ENCODE data around the gene FH.

The FH gene

GRCh38 chr1:241519308-241520079, at the start of gene FH:
FH (minus strand) TSS chr1:241519755; CDS start chr1:241519722, 33 bp downstream.
- DNase-seq: peak; percentile 100

- DNase-seq: no peak
Measured at GRCh38 chr1:241560849-241561187, 41.3 kb upstream of the FH start.

- no peak for DNase-seq
Measured at GRCh38 chr1:241560146-241560848, 40.7 kb upstream of the FH start.

GRCh38 chr1:241557551-241558193, 38.1 kb upstream of the FH start:
- no peak for DNase-seq

GRCh38 chr1:241557031-241557430, 37.5 kb upstream of the FH start:
- DNase-seq: no peak

- no peak for DNase-seq
Measured at GRCh38 chr1:241555526-241555925, 36.0 kb upstream of the FH start.

GRCh38 chr1:241553886-241554592, 34.5 kb upstream of the FH start:
- no peak for DNase-seq

GRCh38 chr1:241551759-241552638, 32.4 kb upstream of the FH start:
- no peak for DNase-seq

- no peak for DNase-seq
Measured at GRCh38 chr1:241550318-241550717, 30.8 kb upstream of the FH start.

- DNase-seq: no peak
Measured at GRCh38 chr1:241548008-241548407, 28.5 kb upstream of the FH start.

- no peak for DNase-seq
Measured at GRCh38 chr1:241542199-241542907, 22.8 kb upstream of the FH start.

- DNase-seq: no peak
Measured at GRCh38 chr1:241536969-241537368, 17.4 kb upstream of the FH start.

GRCh38 chr1:241536304-241536703, 16.7 kb upstream of the FH start:
- no peak for DNase-seq

GRCh38 chr1:241533326-241534115, 14.0 kb upstream of the FH start:
- DNase-seq: no peak

GRCh38 chr1:241532864-241533263, 13.3 kb upstream of the FH start:
- no peak for DNase-seq

GRCh38 chr1:241532162-241532531, 12.6 kb upstream of the FH start, which contains the start of gene KMO:
KMO (plus strand) TSS chr1:241532378; CDS start chr1:241532445, 67 bp downstream.
- DNase-seq: no peak

- DNase-seq: no peak
Measured at GRCh38 chr1:241531195-241532161, 11.9 kb upstream of the FH start.

GRCh38 chr1:241527146-241527545, 7.6 kb upstream of the FH start:
- no peak for DNase-seq

GRCh38 chr1:241525026-241525425, 5.5 kb upstream of the FH start:
- no peak for DNase-seq

- DNase-seq: no peak
Measured at GRCh38 chr1:241521718-241522117, 2.2 kb upstream of the FH start.

Measured in GOT3 (cell line).